Astrocyte of the cerebellum (primary cell): Measurements from ENCODE around the gene ARMC12.

ENCODE experiments used
- DNase-seq: peaks from one replicate; pipeline ENCODE4 v3.0.0-alpha.2; 2011; ENCODE audit warnings: low read depth
- H3K4me3 ChIP-seq: 2 replicates; pipeline ENCODE4 v1.5.1; 2011; ENCODE audit warnings: mild to moderate bottlenecking, low read depth, low read length, moderate library complexity
- CTCF ChIP-seq: IDR thresholded peaks from 2 replicates; pipeline ENCODE4 v1.5.1; 2012; ENCODE audit warnings: low read length, low read depth, moderate library complexity, mild to moderate bottlenecking; ENCODE audit errors: missing control alignments
- in situ Hi-C: cut with HindIII; loops from 2 replicates; pipeline ENCODE4 v1.10.0; 2017; ENCODE audit warnings: low sequenced_read_pairs

The ARMC12 gene

GRCh38 chr6:35788423-35788982 lies 51.7 kb downstream of the ARMC12 start:
- DNase-seq = no peak
- TF ChIP-seq CTCF = no peak
- in situ Hi-C loops = no loop called here

DNA sequence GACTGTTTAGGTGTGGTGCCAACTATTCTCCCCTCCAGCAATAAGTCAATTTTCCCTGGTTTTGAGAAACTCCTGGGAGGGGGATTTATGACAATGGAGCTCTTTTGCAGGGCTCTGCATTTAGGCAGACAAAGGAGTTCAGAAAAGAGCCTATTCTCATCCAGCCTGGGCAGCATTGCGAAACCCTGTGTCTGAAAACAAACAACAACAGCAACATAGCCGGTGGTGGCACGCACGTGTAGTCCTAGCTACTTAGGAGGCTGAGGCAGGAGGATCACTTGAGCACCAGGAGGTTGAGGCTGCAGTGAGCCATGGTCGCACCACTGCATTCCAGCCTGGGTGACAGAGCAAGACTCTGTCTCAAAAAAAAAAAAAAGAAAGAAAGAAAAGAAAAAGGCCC lies 53.9 kb downstream of the ARMC12 start:
- no peak overlapping the region for H3K4me3 ChIP-seq
- in situ Hi-C loops = no loop called here
- TF ChIP-seq CTCF = no peak

More at GRCh38 chr6:35788423-35788982, 51.7 kb downstream of the ARMC12 start:
- H3K4me3 ChIP-seq = no peak overlapping the region

GRCh38 chr6:35794536-35795452 lies 58.0 kb downstream of the ARMC12 start:
- in situ Hi-C loops = no loop called here
- no peak for DNase-seq

More for the DNA sequence above, 53.9 kb downstream of the ARMC12 start:
- no peak for DNase-seq

GRCh38 chr6:35795453-35796071 lies 58.7 kb downstream of the ARMC12 start:
- in situ Hi-C loops = no loop called here
- no peak overlapping the region for H3K4me3 ChIP-seq
- TF ChIP-seq CTCF = no peak
- no peak for DNase-seq

More at GRCh38 chr6:35794536-35795452, 58.0 kb downstream of the ARMC12 start:
- no peak for TF ChIP-seq CTCF
- no peak overlapping the region for H3K4me3 ChIP-seq

- no peak for DNase-seq
- no peak for TF ChIP-seq CTCF
- in situ Hi-C loops = no loop called here
- no peak overlapping the region for H3K4me3 ChIP-seq
Measured at GRCh38 chr6:35796236-35796635, 59.4 kb downstream of the ARMC12 start.

DNA sequence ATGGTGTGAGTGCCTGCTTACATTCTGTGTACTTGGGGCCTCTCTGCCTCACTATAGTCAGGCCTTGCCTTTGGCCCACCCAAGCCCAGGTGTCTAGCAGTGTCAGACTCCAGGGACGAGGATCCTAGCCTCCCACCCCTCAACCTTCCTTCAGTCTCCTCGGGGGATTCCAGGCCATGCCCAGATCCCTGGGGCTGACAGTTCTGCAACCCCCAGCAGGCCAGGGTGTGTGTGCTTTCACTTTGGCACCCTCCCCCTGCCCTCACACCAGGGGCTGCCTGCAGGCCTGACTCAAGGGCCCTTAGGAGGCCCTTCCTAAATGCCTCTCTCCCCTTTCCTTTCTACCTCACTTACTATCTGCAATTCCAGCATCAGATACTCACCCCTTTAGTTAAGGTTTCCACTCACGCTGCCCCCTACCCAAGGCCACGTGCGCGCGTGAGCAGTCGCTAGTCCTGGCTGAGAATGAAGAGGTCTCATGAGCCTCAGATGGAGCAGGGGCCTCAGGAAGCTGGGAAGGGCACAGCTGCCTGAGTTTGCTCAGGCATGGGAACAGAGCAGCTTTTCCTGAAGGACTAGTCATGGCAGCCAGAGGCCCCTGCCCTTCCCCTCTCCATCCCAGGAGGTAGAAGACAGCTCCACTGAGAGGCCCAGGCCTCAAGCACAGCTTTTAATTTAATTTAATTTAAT lies 61.1 kb downstream of the ARMC12 start:
- in situ Hi-C loops = no loop called here
- no peak for DNase-seq
- H3K4me3 ChIP-seq = no peak overlapping the region
- TF ChIP-seq CTCF = no peak
